Measurements from ENCODE around the gene RPL18A.

DNA sequence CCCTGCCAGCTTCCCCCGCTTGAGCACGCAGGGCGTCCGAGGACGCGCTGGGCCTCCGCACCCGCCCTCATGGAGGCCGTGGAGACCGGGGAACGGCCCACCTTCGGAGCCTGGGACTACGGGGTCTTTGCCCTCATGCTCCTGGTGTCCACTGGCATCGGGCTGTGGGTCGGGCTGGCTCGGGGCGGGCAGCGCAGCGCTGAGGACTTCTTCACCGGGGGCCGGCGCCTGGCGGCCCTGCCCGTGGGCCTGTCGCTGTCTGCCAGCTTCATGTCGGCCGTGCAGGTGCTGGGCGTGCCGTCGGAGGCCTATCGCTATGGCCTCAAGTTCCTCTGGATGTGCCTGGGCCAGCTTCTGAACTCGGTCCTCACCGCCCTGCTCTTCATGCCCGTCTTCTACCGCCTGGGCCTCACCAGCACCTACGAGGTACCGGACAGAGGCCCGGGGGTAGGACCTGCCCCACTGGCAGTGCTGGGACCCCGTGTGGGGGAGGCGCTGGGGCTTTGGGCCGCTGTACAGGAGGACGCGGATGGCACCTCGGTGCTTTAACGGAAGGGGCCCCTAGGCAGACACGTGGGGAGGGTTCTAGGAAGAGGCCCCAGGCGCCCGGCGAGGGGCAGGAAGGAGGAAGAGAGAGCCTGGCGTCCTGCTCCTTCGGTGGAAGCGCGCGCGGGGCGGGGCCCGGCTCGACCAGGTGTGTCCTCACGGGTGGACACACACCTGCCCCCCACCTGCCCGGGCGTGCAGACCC lies 12.7 kb downstream of the RPL18A start:
- TF ChIP-seq, protein P1, sequence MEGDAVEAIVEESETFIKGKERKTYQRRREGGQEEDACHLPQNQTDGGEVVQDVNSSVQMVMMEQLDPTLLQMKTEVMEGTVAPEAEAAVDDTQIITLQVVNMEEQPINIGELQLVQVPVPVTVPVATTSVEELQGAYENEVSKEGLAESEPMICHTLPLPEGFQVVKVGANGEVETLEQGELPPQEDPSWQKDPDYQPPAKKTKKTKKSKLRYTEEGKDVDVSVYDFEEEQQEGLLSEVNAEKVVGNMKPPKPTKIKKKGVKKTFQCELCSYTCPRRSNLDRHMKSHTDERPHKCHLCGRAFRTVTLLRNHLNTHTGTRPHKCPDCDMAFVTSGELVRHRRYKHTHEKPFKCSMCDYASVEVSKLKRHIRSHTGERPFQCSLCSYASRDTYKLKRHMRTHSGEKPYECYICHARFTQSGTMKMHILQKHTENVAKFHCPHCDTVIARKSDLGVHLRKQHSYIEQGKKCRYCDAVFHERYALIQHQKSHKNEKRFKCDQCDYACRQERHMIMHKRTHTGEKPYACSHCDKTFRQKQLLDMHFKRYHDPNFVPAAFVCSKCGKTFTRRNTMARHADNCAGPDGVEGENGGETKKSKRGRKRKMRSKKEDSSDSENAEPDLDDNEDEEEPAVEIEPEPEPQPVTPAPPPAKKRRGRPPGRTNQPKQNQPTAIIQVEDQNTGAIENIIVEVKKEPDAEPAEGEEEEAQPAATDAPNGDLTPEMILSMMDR (IDR thresholded peaks at IDR 0.05) = no peak
- TF ChIP-seq POLR2A (IDR thresholded peaks at IDR 0.05) = no peak
- no peak for TF ChIP-seq EP300 (IDR thresholded peaks at IDR 0.05)
- no peak for TF ChIP-seq POLR2AphosphoS5 (IDR thresholded peaks at IDR 0.05)
